Type B pancreatic cell (in vitro differentiated cells): Measurements from ENCODE around the gene KRTAP24-1. TPM values are rescaled to one million over a fixed set of nuclear protein-coding genes. Genes with fewer than 3 reads are reported as not detected.

ENCODE experiments used
- DNase-seq: peaks from one replicate; pipeline ENCODE4 v3.0.0; 2021; ENCODE audit warnings: mixed read lengths; ENCODE audit not compliant: unreplicated experiment; ENCODE audit errors: extremely low spot score
- H3K27ac Mint-ChIP-seq: 2 replicates; pipeline ENCODE4 v1.8.0; 2021; ENCODE audit warnings: mild to moderate bottlenecking, mixed read lengths
- H3K27me3 Mint-ChIP-seq: 2 replicates; pipeline ENCODE4 v1.8.0; 2021; ENCODE audit warnings: mixed read lengths
- H3K36me3 Mint-ChIP-seq: 2 replicates; pipeline ENCODE4 v1.8.0; 2021; ENCODE audit warnings: mixed read lengths
- H3K4me1 Mint-ChIP-seq: one replicate; pipeline ENCODE4 v1.8.0; 2021; ENCODE audit warnings: mixed read lengths; ENCODE audit not compliant: unreplicated experiment
- H3K4me3 Mint-ChIP-seq: 2 replicates; pipeline ENCODE4 v1.8.0; 2021; ENCODE audit warnings: mild to moderate bottlenecking, mixed read lengths
- H3K9me3 Mint-ChIP-seq: 2 replicates; pipeline ENCODE4 v1.8.0; 2021; ENCODE audit warnings: mixed read lengths
- CTCF ChIP-seq: fragments of 200-600 bp; sonication (generic); conservative IDR thresholded peaks from 2 replicates; pipeline ENCODE4 v1.5.0; 2021; ENCODE audit warnings: antibody characterized with exemption, mild to moderate bottlenecking
- total RNA-seq: library from RNA; stranded (reverse); gene quantifications from 2 replicates; pipeline ENCODE4 v1.2.1, GENCODE V29; 2021; ENCODE audit warnings: low replicate concordance

Gene KRTAP24-1
- total RNA-seq, 1 donor from 2014 or later: not detected

DNA sequence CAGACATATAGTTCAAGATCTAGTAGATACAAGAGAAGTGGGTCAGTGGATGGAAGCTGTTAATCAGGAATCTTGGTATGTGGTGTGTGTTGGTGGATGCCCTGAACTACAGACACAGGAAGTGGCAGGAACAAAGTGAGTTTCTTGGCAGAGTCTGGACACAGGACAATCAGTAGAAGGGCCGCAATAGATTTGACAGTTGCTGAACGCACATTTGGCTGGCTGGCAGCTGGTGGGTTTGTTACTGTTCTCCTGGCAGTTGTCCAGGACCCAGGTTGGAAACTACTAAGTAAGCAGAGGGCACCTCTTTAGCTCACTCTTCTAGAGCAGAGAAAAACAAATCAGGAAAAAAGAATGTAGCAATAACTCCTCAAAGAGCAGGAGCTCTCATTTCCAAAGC is 24.1 kb upstream of the KRTAP24-1 start:
- Mint-ChIP-seq H3K4me3 (no peak overlapping the region), H3K27me3 (no peaks in the 10 kb centered on the region), H3K9me3 (no peaks in the 10 kb centered on the region), H3K27ac (no peak overlapping the region), H3K36me3 (no peaks in the 10 kb centered on the region), H3K4me1 (peaks cover 5% of the 10 kb centered on the region)
- no peak for DNase-seq
- no peak for TF ChIP-seq CTCF

DNA sequence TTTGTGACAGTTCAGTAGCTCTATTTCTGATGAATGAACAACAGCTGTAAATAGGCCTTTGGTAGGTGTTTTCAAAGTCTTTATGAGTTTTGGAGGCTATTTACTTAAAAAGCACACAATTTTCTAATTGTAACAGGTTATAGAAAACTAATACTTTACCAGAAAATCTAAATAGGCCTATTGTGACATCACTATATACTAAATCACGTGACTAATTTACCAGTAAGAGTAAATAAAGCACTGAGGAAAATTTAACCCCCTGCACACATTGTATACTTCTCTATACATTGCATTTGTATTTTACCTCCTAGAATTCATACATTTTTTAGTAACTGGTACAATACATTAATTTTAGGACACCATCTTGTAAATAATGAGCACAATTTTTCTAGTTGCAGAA is 22.4 kb upstream of the KRTAP24-1 start:
- DNase-seq: no peak
- H3K27me3 Mint-ChIP-seq: no peaks in the 10 kb centered on the region
- H3K9me3 Mint-ChIP-seq: no peaks in the 10 kb centered on the region
- no peak for TF ChIP-seq CTCF
- H3K4me1 Mint-ChIP-seq: peaks cover 5% of the 10 kb centered on the region
- no peaks in the 10 kb centered on the region for H3K36me3 Mint-ChIP-seq
- no peak overlapping the region for H3K4me3 Mint-ChIP-seq
- H3K27ac Mint-ChIP-seq: no peak overlapping the region

DNA sequence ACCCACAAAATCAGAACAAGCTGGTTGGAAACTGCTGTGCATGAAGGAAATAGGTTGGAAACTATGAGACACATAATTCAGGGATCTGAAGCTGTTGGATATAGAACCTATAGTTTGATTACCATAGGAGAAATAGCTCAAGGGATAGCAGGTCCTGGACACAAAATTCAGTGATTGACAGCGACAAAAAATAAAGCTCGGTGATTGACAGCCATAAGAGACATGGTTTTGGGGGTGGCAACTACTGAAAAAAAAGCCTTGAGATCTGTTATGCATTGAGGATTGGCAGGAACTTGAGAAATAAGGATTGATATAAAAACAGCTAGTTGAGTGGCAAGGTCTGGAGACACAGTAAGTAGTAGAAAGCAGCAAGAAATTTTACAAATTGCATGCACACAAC is 6.5 kb upstream of the KRTAP24-1 start, which contains the start of gene KRTAP25-1:
Gene KRTAP25-1 (minus strand): TSS at position 300 of the 400 bp plus-strand sequence. CDS start 24 bp downstream, at position 276.
- no peak within 1 kb of the TSS for H3K4me3 Mint-ChIP-seq
- H3K36me3 Mint-ChIP-seq: no peaks in the 10 kb centered on the region
- H3K4me1 Mint-ChIP-seq: no peaks in the 10 kb centered on the region
- H3K27ac Mint-ChIP-seq: no peak within 1 kb of the TSS
- DNase-seq: no peak
- TF ChIP-seq CTCF: no peak
- H3K9me3 Mint-ChIP-seq: no peaks in the 10 kb centered on the region
- no peaks in the 10 kb centered on the region for H3K27me3 Mint-ChIP-seq

GRCh38 chr21:30271611-30272010 is 11.1 kb downstream of the KRTAP24-1 start:
- no peak for DNase-seq
- TF ChIP-seq CTCF: no peak
- Mint-ChIP-seq H3K4me3 (no peak overlapping the region), H3K36me3 (no peaks in the 10 kb centered on the region), H3K9me3 (peaks cover 14% of the 10 kb centered on the region), H3K27ac (no peak overlapping the region), H3K27me3 (no peaks in the 10 kb centered on the region), H3K4me1 (peaks cover 15% of the 10 kb centered on the region)

DNA sequence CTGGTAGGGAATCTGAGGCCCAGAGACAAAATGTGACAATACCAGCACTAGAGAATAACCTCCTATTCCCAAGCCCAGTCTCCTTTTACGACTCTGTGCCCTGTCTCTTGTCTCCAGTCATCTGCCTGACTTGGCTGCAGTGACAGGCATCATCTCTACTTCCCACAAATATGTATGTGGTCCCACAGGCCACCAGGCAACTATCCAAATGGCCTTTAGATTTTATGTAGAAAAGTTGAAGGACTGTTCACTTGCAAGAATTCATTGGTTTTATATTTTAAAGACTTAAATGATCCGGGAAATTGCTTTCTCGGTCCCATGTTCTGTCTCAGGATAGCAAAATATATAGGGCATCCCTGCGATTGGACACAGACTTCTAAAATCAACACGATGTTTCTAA is 11.6 kb downstream of the KRTAP24-1 start:
- H3K4me1 Mint-ChIP-seq: peaks cover 15% of the 10 kb centered on the region
- no peaks in the 10 kb centered on the region for H3K27me3 Mint-ChIP-seq
- H3K27ac Mint-ChIP-seq: no peak overlapping the region
- H3K4me3 Mint-ChIP-seq: no peak overlapping the region
- TF ChIP-seq CTCF: no peak
- no peaks in the 10 kb centered on the region for H3K36me3 Mint-ChIP-seq
- no peak for DNase-seq
- peaks cover 14% of the 10 kb centered on the region for H3K9me3 Mint-ChIP-seq
